ENCODE measurements around the gene GJD3. TPM values are rescaled to one million over a fixed set of nuclear protein-coding genes. Genes with fewer than 3 reads are reported as not detected.

GJD3 gene
- total and polyA plus RNA-seq, 2 experiments from 2014 or later, result 1.4 TPM; not detected in 1

DNA sequence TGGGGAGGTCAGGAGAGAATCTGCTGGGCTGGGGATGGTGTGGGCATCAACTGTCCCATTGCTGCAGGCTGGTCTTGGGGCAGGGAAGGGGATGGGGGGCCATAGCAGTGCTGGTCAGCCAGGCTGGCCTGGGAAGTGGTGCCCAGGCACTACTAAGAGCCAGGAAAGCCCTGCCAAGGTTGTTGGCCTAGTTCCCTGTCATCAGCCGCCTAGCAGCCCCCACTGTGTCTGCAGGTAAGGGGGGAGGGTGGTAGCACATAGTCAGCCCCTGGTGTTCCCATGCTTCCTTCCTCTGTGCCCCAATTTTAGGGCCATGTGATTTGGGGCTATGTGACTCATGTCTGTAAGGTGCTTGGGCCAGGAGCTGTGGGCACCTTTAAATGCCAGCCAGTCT, 17.8 kb downstream of the GJD3 start (continued):
- TF ChIP-seq, protein P1, sequence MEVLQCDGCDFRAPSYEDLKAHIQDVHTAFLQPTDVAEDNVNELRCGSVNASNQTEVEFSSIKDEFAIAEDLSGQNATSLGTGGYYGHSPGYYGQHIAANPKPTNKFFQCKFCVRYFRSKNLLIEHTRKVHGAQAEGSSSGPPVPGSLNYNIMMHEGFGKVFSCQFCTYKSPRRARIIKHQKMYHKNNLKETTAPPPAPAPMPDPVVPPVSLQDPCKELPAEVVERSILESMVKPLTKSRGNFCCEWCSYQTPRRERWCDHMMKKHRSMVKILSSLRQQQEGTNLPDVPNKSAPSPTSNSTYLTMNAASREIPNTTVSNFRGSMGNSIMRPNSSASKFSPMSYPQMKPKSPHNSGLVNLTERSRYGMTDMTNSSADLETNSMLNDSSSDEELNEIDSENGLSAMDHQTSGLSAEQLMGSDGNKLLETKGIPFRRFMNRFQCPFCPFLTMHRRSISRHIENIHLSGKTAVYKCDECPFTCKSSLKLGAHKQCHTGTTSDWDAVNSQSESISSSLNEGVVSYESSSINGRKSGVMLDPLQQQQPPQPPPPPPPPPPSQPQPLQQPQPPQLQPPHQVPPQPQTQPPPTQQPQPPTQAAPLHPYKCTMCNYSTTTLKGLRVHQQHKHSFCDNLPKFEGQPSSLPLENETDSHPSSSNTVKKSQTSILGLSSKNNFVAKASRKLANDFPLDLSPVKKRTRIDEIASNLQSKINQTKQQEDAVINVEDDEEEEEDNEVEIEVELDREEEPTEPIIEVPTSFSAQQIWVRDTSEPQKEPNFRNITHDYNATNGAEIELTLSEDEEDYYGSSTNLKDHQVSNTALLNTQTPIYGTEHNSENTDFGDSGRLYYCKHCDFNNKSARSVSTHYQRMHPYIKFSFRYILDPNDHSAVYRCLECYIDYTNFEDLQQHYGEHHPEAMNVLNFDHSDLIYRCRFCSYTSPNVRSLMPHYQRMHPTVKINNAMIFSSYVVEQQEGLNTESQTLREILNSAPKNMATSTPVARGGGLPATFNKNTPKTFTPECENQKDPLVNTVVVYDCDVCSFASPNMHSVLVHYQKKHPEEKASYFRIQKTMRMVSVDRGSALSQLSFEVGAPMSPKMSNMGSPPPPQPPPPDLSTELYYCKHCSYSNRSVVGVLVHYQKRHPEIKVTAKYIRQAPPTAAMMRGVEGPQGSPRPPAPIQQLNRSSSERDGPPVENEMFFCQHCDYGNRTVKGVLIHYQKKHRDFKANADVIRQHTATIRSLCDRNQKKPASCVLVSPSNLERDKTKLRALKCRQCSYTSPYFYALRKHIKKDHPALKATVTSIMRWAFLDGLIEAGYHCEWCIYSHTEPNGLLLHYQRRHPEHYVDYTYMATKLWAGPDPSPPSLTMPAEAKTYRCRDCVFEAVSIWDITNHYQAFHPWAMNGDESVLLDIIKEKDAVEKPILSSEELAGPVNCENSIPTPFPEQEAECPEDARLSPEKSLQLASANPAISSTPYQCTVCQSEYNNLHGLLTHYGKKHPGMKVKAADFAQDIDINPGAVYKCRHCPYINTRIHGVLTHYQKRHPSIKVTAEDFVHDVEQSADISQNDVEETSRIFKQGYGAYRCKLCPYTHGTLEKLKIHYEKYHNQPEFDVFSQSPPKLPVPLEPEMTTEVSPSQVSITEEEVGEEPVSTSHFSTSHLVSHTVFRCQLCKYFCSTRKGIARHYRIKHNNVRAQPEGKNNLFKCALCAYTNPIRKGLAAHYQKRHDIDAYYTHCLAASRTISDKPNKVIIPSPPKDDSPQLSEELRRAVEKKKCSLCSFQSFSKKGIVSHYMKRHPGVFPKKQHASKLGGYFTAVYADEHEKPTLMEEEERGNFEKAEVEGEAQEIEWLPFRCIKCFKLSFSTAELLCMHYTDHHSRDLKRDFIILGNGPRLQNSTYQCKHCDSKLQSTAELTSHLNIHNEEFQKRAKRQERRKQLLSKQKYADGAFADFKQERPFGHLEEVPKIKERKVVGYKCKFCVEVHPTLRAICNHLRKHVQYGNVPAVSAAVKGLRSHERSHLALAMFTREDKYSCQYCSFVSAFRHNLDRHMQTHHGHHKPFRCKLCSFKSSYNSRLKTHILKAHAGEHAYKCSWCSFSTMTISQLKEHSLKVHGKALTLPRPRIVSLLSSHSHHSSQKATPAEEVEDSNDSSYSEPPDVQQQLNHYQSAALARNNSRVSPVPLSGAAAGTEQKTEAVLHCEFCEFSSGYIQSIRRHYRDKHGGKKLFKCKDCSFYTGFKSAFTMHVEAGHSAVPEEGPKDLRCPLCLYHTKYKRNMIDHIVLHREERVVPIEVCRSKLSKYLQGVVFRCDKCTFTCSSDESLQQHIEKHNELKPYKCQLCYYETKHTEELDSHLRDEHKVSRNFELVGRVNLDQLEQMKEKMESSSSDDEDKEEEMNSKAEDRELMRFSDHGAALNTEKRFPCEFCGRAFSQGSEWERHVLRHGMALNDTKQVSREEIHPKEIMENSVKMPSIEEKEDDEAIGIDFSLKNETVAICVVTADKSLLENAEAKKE (CRISPR knock-in tag; IDR thresholded peaks at IDR 0.05), result no peak
- TF ChIP-seq STAT1 (IDR thresholded peaks at IDR 0.05; ENCODE audit: unreplicated experiment), result no peak

DNA sequence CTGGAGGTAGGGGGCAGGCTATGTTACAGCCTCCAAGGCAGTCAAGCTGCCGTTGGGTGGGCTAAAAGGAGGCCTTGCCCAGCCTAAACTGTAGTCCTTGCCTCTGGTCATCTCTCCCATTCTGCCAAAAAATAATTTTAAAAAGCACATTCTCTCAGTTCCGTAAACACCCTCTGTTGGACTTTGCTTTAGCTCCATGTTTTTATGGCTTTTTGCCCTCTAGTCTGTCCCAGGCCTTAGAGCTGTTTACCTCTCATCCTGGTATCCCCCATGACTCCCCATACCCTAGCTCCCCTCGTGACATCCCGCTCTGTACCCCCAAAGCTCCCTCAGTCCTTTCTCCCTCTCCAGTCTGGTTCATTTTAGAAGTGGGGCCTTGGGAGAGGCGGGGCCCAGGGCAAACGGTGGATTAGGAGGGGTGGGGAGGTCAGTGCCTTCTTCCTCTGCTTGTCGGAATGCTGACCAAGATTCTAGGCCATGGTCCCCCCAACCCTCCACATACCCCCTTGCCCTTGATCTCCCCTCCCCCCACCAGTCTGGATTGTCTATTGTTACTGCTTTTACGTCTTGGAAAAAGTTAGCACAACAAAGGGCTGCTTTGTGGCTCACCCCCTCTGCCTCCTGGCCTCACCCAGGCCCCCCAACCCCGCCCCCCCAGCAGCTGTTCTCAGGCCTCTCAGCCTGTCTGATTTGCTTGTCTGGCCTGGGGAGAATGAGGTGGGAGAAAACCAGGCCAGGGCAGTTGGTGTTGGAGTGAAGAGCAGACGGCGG, 18.4 kb downstream of the GJD3 start:
- H3K27ac Mint-ChIP-seq, result peak overlapping the region; percentile 76
- peak; percentile 79 for DNase-seq (ENCODE audit: low spot score)
- Histone ChIP-seq H3K4me1 (ENCODE audit: insufficient read depth) (peaks cover 71% of the 10 kb centered on the region), H2AFZ (no peak overlapping the region), H3K27me3 (ENCODE audit: insufficient read depth) (peaks cover 53% of the 10 kb centered on the region), H3K27ac (ENCODE audit: low read depth) (no peak overlapping the region; the same call in 1 of the 2 replicates), H3K79me2 (replicated peaks; ENCODE audit: insufficient read depth) (peaks cover 9% of the 10 kb centered on the region; the same call in 1 of the 2 replicates), H3K4me2 (peak overlapping the region; percentile 99), H3K9me2 (ENCODE audit: insufficient read depth) (no peaks in the 10 kb centered on the region), H3F3A (replicated peaks; ENCODE audit: low read depth) (peaks cover 27% of the 10 kb centered on the region), H3K4me3 (peak overlapping the region; percentile 92), H4K20me1 (replicated peaks; ENCODE audit: insufficient read depth) (peaks cover 15% of the 10 kb centered on the region), H3K36me3 (ENCODE audit: insufficient read depth) (no peaks in the 10 kb centered on the region)
- H3K9me3 Mint-ChIP-seq, result no peaks in the 10 kb centered on the region
- peaks cover 77% of the 10 kb centered on the region for H3K4me1 Mint-ChIP-seq
- H3K27me3 Mint-ChIP-seq (ENCODE audit: insufficient read depth, low read depth, poor library complexity), result peaks cover 61% of the 10 kb centered on the region
- H3K4me3 Mint-ChIP-seq, result peak overlapping the region; percentile 76
- H3K36me3 Mint-ChIP-seq (ENCODE audit: low read depth), result peaks cover 15% of the 10 kb centered on the region
- ATAC-seq, result no peak
- TF ChIP-seq NANOG (IDR thresholded peaks at IDR 0.05; ENCODE audit: borderline replicate concordance) (no peak), ZNF331 (CRISPR knock-in tag; IDR thresholded peaks at IDR 0.05; ENCODE audit: low read depth) (no peak), STAT1 (IDR thresholded peaks at IDR 0.05; ENCODE audit: unreplicated experiment) (no peak), EZH2phosphoT487 (IDR thresholded peaks at IDR 0.05; ENCODE audit: unreplicated experiment) (no peak), CREB1 (CRISPR knock-in tag; IDR thresholded peaks at IDR 0.05; ENCODE audit: low read depth) (no peak), POLR2AphosphoS5 (IDR thresholded peaks at IDR 0.05; ENCODE audit: low read depth) (no peak), EZH2 (IDR thresholded peaks at IDR 0.05; ENCODE audit: low read depth, unreplicated experiment) (no peak)
- TF ChIP-seq, protein P2, sequence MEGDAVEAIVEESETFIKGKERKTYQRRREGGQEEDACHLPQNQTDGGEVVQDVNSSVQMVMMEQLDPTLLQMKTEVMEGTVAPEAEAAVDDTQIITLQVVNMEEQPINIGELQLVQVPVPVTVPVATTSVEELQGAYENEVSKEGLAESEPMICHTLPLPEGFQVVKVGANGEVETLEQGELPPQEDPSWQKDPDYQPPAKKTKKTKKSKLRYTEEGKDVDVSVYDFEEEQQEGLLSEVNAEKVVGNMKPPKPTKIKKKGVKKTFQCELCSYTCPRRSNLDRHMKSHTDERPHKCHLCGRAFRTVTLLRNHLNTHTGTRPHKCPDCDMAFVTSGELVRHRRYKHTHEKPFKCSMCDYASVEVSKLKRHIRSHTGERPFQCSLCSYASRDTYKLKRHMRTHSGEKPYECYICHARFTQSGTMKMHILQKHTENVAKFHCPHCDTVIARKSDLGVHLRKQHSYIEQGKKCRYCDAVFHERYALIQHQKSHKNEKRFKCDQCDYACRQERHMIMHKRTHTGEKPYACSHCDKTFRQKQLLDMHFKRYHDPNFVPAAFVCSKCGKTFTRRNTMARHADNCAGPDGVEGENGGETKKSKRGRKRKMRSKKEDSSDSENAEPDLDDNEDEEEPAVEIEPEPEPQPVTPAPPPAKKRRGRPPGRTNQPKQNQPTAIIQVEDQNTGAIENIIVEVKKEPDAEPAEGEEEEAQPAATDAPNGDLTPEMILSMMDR (conservative IDR thresholded peaks at IDR 0.05; ENCODE audit: low read depth in 2 of 2), result no peak
- TF ChIP-seq, protein P3, sequence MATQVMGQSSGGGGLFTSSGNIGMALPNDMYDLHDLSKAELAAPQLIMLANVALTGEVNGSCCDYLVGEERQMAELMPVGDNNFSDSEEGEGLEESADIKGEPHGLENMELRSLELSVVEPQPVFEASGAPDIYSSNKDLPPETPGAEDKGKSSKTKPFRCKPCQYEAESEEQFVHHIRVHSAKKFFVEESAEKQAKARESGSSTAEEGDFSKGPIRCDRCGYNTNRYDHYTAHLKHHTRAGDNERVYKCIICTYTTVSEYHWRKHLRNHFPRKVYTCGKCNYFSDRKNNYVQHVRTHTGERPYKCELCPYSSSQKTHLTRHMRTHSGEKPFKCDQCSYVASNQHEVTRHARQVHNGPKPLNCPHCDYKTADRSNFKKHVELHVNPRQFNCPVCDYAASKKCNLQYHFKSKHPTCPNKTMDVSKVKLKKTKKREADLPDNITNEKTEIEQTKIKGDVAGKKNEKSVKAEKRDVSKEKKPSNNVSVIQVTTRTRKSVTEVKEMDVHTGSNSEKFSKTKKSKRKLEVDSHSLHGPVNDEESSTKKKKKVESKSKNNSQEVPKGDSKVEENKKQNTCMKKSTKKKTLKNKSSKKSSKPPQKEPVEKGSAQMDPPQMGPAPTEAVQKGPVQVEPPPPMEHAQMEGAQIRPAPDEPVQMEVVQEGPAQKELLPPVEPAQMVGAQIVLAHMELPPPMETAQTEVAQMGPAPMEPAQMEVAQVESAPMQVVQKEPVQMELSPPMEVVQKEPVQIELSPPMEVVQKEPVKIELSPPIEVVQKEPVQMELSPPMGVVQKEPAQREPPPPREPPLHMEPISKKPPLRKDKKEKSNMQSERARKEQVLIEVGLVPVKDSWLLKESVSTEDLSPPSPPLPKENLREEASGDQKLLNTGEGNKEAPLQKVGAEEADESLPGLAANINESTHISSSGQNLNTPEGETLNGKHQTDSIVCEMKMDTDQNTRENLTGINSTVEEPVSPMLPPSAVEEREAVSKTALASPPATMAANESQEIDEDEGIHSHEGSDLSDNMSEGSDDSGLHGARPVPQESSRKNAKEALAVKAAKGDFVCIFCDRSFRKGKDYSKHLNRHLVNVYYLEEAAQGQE (IDR thresholded peaks at IDR 0.05; ENCODE audit: unreplicated experiment), result no peak

Data from GM23338 (cell line).